Smooth muscle cell (in vitro differentiated cells): ENCODE results near the gene GIPC2. TPM values are rescaled to one million over a fixed set of nuclear protein-coding genes. Genes with fewer than 3 reads are reported as not detected.

Source experiments
- DNase-seq: peaks from one replicate; lab custom pipeline; 2025; ENCODE audit not compliant: unreplicated experiment; lab: John Stamatoyannopoulos, UW
- H2AFZ ChIP-seq: fragments of 200-600 bp; sonication (generic); 2 replicates; pipeline ENCODE4 v1.6.0; 2016; ENCODE audit warnings: antibody characterized with exemption, low read depth, mild to moderate bottlenecking
- H3F3A ChIP-seq: fragments of 200-600 bp; sonication (generic); 2 replicates; pipeline ENCODE4 v1.6.0; 2017; ENCODE audit warnings: antibody characterized with exemption, low read depth
- H3K27ac ChIP-seq: fragments of 200-600 bp; sonication (generic); 2 replicates; pipeline ENCODE4 v1.5.1; 2016; ENCODE audit warnings: low read depth, mild to moderate bottlenecking
- H3K27me3 ChIP-seq: fragments of 200-600 bp; sonication (generic); 2 replicates; pipeline ENCODE4 v1.6.1; 2016; ENCODE audit warnings: low read depth, mild to moderate bottlenecking
- H3K36me3 ChIP-seq: fragments of 200-600 bp; sonication (generic); 2 replicates; pipeline ENCODE4 v1.5.1; 2016; ENCODE audit warnings: low read depth
- H3K4me1 ChIP-seq: fragments of 200-600 bp; sonication (generic); 2 replicates; pipeline ENCODE4 v1.5.1; 2016; ENCODE audit warnings: low read depth
- H3K4me2 ChIP-seq: fragments of 200-600 bp; sonication (generic); 2 replicates; pipeline ENCODE4 v1.6.0; 2016; ENCODE audit warnings: mild to moderate bottlenecking
- H3K4me3 ChIP-seq: fragments of 200-600 bp; sonication (generic); 2 replicates; pipeline ENCODE4 v1.5.1; 2016; ENCODE audit warnings: mild to moderate bottlenecking
- H3K79me2 ChIP-seq: fragments of 200-600 bp; sonication (generic); 2 replicates; pipeline ENCODE4 v1.6.0; 2016; ENCODE audit warnings: low read depth, mild to moderate bottlenecking
- H3K9ac ChIP-seq: fragments of 200-600 bp; sonication (generic); 2 replicates; pipeline ENCODE4 v1.6.0; 2016; ENCODE audit warnings: low read depth
- H3K9me3 ChIP-seq: fragments of 200-600 bp; sonication (generic); replicated peaks from 2 replicates; pipeline ENCODE4 v1.5.1; 2016; ENCODE audit warnings: low read depth
- H4K20me1 ChIP-seq: fragments of 200-600 bp; sonication (generic); 2 replicates; pipeline ENCODE4 v1.6.0; 2016; ENCODE audit warnings: low read depth
- CTCF ChIP-seq: fragments of 200-600 bp; sonication (generic); IDR thresholded peaks from 2 replicates; pipeline ENCODE4 v1.5.1; 2017; ENCODE audit warnings: borderline replicate concordance, mild to moderate bottlenecking, antibody characterized with exemption; ENCODE audit not compliant: insufficient read depth, poor library complexity, severe bottlenecking
- WGBS: methylation state at CpG from one replicate; pipeline ENCODE4 v1.1.7; 2016; ENCODE audit warnings: low lambda C conversion rate; 5-methylcytosine and 5-hydroxymethylcytosine counted together
- polyA plus RNA-seq: library from polyadenylated mRNA; unstranded; fragments of >200 nt; fragmentation: Nextera tagmentation; extraction: Ambion mirVana; gene quantifications from 2 replicates; pipeline ENCODE4 v1.2.1, GENCODE V29; 2016
- total RNA-seq: library from RNA; depleted of rRNA; stranded (reverse); fragments of >200 nt; gene quantifications from 2 replicates; pipeline ENCODE4 v1.2.3, GENCODE V29; 2014

Gene GIPC2
- total and polyA plus RNA-seq, 2 experiments from 2014 or later = 0.05 TPM; not detected in 1

GRCh38 chr1:78171736-78172590 is 126.2 kb downstream of the GIPC2 start:
- peaks cover 3% of the 10 kb centered on the region for H3F3A ChIP-seq
- H3K4me2 ChIP-seq = peak overlapping the region; percentile 65
- no peaks in the 10 kb centered on the region for H3K9me3 ChIP-seq
- TF ChIP-seq CTCF = no peak
- H3K36me3 ChIP-seq = no peaks in the 10 kb centered on the region
- no peaks in the 10 kb centered on the region for H4K20me1 ChIP-seq
- H3K27me3 ChIP-seq = no peaks in the 10 kb centered on the region
- 53% methylated on average over 3 of the region's 3 CpGs for WGBS
- no peaks in the 10 kb centered on the region for H3K79me2 ChIP-seq
- H3K4me3 ChIP-seq = no peak overlapping the region
- H3K27ac ChIP-seq = peak overlapping the region; percentile 78
- DNase-seq = no peak
- H2AFZ ChIP-seq = peak overlapping the region; percentile 56
- H3K9ac ChIP-seq = no peak overlapping the region
- H3K4me1 ChIP-seq = peaks cover 9% of the 10 kb centered on the region

- H3K4me3 ChIP-seq = no peak overlapping the region
- no peak for DNase-seq
- H2AFZ ChIP-seq = no peak overlapping the region
- peaks cover under 1% of the 10 kb centered on the region for H3K4me1 ChIP-seq
- H3K79me2 ChIP-seq = no peaks in the 10 kb centered on the region
- no peaks in the 10 kb centered on the region for H3K27me3 ChIP-seq
- H3K9ac ChIP-seq = no peak overlapping the region
- no peak for TF ChIP-seq CTCF
- no peaks in the 10 kb centered on the region for H3K36me3 ChIP-seq
- H3K9me3 ChIP-seq = no peaks in the 10 kb centered on the region
- H4K20me1 ChIP-seq = no peaks in the 10 kb centered on the region
- H3F3A ChIP-seq = peaks cover 3% of the 10 kb centered on the region
- peak overlapping the region; percentile 17 for H3K27ac ChIP-seq
- H3K4me2 ChIP-seq = peak overlapping the region; percentile 34
- WGBS = 51% methylated on average over 3 of the region's 3 CpGs
Measured at GRCh38 chr1:78176448-78176847, 130.7 kb downstream of the GIPC2 start.

GRCh38 chr1:78177708-78178270 is 132.0 kb downstream of the GIPC2 start:
- Histone ChIP-seq H3K9ac (no peak overlapping the region), H3K4me2 (no peak overlapping the region), H3K27me3 (no peaks in the 10 kb centered on the region), H3K27ac (no peak overlapping the region), H2AFZ (no peak overlapping the region), H3F3A (no peaks in the 10 kb centered on the region), H3K4me3 (no peak overlapping the region), H3K36me3 (no peaks in the 10 kb centered on the region), H4K20me1 (no peaks in the 10 kb centered on the region), H3K4me1 (no peaks in the 10 kb centered on the region), H3K9me3 (no peaks in the 10 kb centered on the region), H3K79me2 (no peaks in the 10 kb centered on the region)
- no peak for DNase-seq
- 83% methylated on average over 3 of the region's 3 CpGs for WGBS
- no peak for TF ChIP-seq CTCF
